ENCODE measurements around the gene BBS9. TPM values are rescaled to one million over a fixed set of nuclear protein-coding genes. Genes with fewer than 3 reads are reported as not detected.
A peak's percentile ranks its signal among the peaks of the same experiment; 100 is the strongest.

Gene BBS9
- total RNA-seq, 1 donor from 2014 or later: 19.6 TPM

DNA sequence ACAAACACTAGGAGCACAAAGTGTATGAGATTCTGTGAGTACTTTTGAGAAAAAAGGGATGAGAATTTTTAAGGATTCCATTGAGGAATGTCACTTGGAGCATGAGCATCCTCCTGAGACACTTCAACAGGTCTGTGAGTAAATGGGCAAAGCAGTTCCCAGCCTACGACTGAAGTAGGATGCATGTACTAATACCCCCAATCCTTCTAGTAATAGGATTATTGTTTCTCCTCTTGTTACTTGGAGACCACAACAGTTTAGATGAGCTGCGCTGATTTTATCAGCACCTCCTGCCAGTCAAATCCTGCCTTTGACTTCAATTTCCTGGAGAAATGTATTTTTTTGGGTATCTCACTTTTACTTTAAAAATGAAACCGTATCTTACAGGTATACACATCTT, 820 bp downstream of the BBS9 start:
- H3K27me3 ChIP-seq: no peaks in the 10 kb centered on the region
- no peaks in the 10 kb centered on the region for H3K36me3 ChIP-seq
- no peak for ATAC-seq
- H3K9me3 ChIP-seq: no peaks in the 10 kb centered on the region
- no peak for DNase-seq
- peaks cover 5% of the 10 kb centered on the region for H3K4me1 ChIP-seq
- intact Hi-C loops (cut with DNase I): no loop called here
- H3K4me3 ChIP-seq: peak overlapping the region; percentile 71
- TF ChIP-seq, protein P1, sequence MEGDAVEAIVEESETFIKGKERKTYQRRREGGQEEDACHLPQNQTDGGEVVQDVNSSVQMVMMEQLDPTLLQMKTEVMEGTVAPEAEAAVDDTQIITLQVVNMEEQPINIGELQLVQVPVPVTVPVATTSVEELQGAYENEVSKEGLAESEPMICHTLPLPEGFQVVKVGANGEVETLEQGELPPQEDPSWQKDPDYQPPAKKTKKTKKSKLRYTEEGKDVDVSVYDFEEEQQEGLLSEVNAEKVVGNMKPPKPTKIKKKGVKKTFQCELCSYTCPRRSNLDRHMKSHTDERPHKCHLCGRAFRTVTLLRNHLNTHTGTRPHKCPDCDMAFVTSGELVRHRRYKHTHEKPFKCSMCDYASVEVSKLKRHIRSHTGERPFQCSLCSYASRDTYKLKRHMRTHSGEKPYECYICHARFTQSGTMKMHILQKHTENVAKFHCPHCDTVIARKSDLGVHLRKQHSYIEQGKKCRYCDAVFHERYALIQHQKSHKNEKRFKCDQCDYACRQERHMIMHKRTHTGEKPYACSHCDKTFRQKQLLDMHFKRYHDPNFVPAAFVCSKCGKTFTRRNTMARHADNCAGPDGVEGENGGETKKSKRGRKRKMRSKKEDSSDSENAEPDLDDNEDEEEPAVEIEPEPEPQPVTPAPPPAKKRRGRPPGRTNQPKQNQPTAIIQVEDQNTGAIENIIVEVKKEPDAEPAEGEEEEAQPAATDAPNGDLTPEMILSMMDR (IDR thresholded peaks at IDR 0.05): no peak
- no peak overlapping the region for H3K27ac ChIP-seq

- no peaks in the 10 kb centered on the region for H3K4me1 ChIP-seq
- no peak overlapping the region for H3K27ac ChIP-seq
- DNase-seq: no peak
- H3K27me3 ChIP-seq: no peaks in the 10 kb centered on the region
- intact Hi-C loops (cut with DNase I): no loop called here
- H3K9me3 ChIP-seq: no peaks in the 10 kb centered on the region
- TF ChIP-seq, protein P1 (IDR thresholded peaks at IDR 0.05): no peak
- no peak overlapping the region for H3K4me3 ChIP-seq
- no peaks in the 10 kb centered on the region for H3K36me3 ChIP-seq
- no peak for ATAC-seq
Observed at GRCh38 chr7:33137103-33137502, 7.7 kb downstream of the BBS9 start.

- DNase-seq (no peak), ATAC-seq (no peak)
- Histone ChIP-seq H3K27ac (no peak overlapping the region), H3K36me3 (no peaks in the 10 kb centered on the region), H3K9me3 (no peaks in the 10 kb centered on the region), H3K4me1 (no peaks in the 10 kb centered on the region), H3K27me3 (no peaks in the 10 kb centered on the region), H3K4me3 (no peak overlapping the region)
- TF ChIP-seq, protein P1 (IDR thresholded peaks at IDR 0.05): no peak
- intact Hi-C loops (cut with DNase I): no loop called here
Observed at GRCh38 chr7:33142585-33142984, 13.2 kb downstream of the BBS9 start.

- no peaks in the 10 kb centered on the region for H3K27me3 ChIP-seq
- DNase-seq (no peak), ATAC-seq (no peak)
- no peak overlapping the region for H3K4me3 ChIP-seq
- no peaks in the 10 kb centered on the region for H3K4me1 ChIP-seq
- intact Hi-C loops (cut with DNase I): no loop called here
- H3K27ac ChIP-seq: no peak overlapping the region
- TF ChIP-seq, protein P1 (IDR thresholded peaks at IDR 0.05): no peak
- no peaks in the 10 kb centered on the region for H3K9me3 ChIP-seq
- no peaks in the 10 kb centered on the region for H3K36me3 ChIP-seq
Observed at GRCh38 chr7:33143996-33144718, 14.8 kb downstream of the BBS9 start.

- Histone ChIP-seq H3K36me3 (no peaks in the 10 kb centered on the region), H3K9me3 (no peaks in the 10 kb centered on the region), H3K27ac (no peak overlapping the region), H3K27me3 (no peaks in the 10 kb centered on the region), H3K4me3 (no peak overlapping the region), H3K4me1 (no peaks in the 10 kb centered on the region)
- ATAC-seq (no peak), DNase-seq (no peak)
- TF ChIP-seq, protein P1 (IDR thresholded peaks at IDR 0.05): no peak
- intact Hi-C loops (cut with DNase I): no loop called here
Observed at GRCh38 chr7:33145156-33145555, 15.8 kb downstream of the BBS9 start.

DNA sequence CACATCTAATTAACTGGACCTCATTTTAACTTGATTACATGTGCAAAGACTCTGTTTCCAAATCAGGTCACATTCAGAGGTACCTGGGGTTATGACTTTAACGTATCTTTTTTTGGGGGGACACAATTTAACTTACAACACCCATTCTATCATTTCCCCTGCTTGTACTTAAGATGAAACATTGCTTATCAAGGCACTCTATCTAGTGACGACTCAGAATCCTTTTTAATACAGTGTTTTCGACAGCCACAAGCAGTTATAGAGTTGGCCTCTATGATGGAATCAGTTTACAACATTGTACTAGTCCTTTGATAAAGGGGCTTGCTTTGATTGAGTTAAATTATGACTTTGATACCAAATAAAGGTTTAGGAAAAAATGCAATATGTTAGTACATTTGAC, 22.7 kb downstream of the BBS9 start:
- H3K4me1 ChIP-seq: no peaks in the 10 kb centered on the region
- intact Hi-C loops (cut with DNase I): no loop called here
- no peaks in the 10 kb centered on the region for H3K27me3 ChIP-seq
- TF ChIP-seq, protein P1 (IDR thresholded peaks at IDR 0.05): no peak
- ATAC-seq (no peak), DNase-seq (no peak)
- H3K9me3 ChIP-seq: no peaks in the 10 kb centered on the region
- H3K27ac ChIP-seq: no peak overlapping the region
- H3K36me3 ChIP-seq: peaks cover 5% of the 10 kb centered on the region
- H3K4me3 ChIP-seq: no peak overlapping the region
